GM12878 (cell line): ENCODE data around the gene ABL2. TPM values are rescaled to one million over a fixed set of nuclear protein-coding genes. Genes with fewer than 3 reads are reported as not detected.

Experiments used
- ATAC-seq: fragments of 200-7000 bp; cut with Tn5 transposase; 3 replicates; pipeline ENCODE4 v1.9.1; 2020; ENCODE audit warnings: mild to moderate bottlenecking, moderate library complexity
- BruUV-seq: library from RNA; stranded (reverse); fragments of 400-500 nt; replicated peaks from 2 replicates; lab custom pipeline; 2021; lab: Mats Ljungman, UMichigan
- CTCF ChIA-PET: fragments of 300-600 bp; sonication (Branson Sonifier 250); formaldehyde crosslinking; extraction: SDS; loops from one replicate; lab custom pipeline; 2021; ENCODE audit warnings: inconsistent platforms; lab: Yijun Ruan, JAX
- POLR2A ChIA-PET: fragments of 350-600 bp; formaldehyde crosslinking; extraction: SDS; loops from one replicate; lab custom pipeline; 2021; ENCODE audit warnings: inconsistent platforms; lab: Charles Lee
- RAD21 ChIA-PET: fragments of 300-600 bp; sonication (Branson Sonifier 250); formaldehyde crosslinking; loops from one replicate; lab custom pipeline; 2023; ENCODE audit warnings: antibody characterized with exemption; ENCODE audit not compliant: unreplicated experiment; lab: Charles Lee
- SMC1A ChIA-PET: fragments of 300-600 bp; sonication (Branson Sonifier 250); formaldehyde crosslinking; loops from one replicate; lab custom pipeline; 2023; ENCODE audit not compliant: unreplicated experiment, uncharacterized antibody; lab: Charles Lee
- DNase-seq: peaks from one replicate; pipeline ENCODE4 v3.0.0-alpha.2; 2011; ENCODE audit warnings: low read depth, low spot score
- FAIRE-seq: peaks from 3 replicates; lab custom pipeline; 2011; peaks lifted over from hg19 to GRCh38; lab: Jason Lieb, UNC
- H2AFZ ChIP-seq: 2 replicates; pipeline ENCODE4 v1.6.0; 2011; ENCODE audit warnings: low read depth, low read length, control low read depth; ENCODE audit not compliant: control insufficient read depth
- H3K27ac ChIP-seq: 2 replicates; pipeline ENCODE4 v1.5.1; 2011; ENCODE audit warnings: control low read depth; ENCODE audit not compliant: control insufficient read depth, insufficient read depth
- H3K27me3 ChIP-seq, 2 experiments: replicated peaks in 1 of 2; 2 replicates each; pipeline versions ENCODE4 v1.6.0 to v1.6.1; 2011; ENCODE audit warnings: low read length in 1 of 2; ENCODE audit not compliant: control insufficient read depth in 2 of 2, insufficient read depth in 2 of 2
- H3K36me3 ChIP-seq, 2 experiments: 2 replicates each; pipeline ENCODE4 v1.5.1; 2011; ENCODE audit warnings: low read length in 1 of 2; ENCODE audit not compliant: control insufficient read depth in 2 of 2, insufficient read depth in 2 of 2
- H3K4me1 ChIP-seq: 2 replicates; pipeline ENCODE4 v1.6.1; 2011; ENCODE audit warnings: mild to moderate bottlenecking, low read length, moderate library complexity, mixed read lengths; ENCODE audit not compliant: control insufficient read depth, insufficient read depth
- H3K4me2 ChIP-seq: 2 replicates; pipeline ENCODE4 v1.6.0; 2011; ENCODE audit warnings: control low read depth; ENCODE audit not compliant: control insufficient read depth, insufficient read depth
- H3K4me3 ChIP-seq: fragments of 200-600 bp; sonication (generic); 2 replicates; pipeline ENCODE4 v1.5.1; 2016
- H3K79me2 ChIP-seq: 2 replicates; pipeline ENCODE4 v1.6.0; 2011; ENCODE audit warnings: low read length; ENCODE audit not compliant: control insufficient read depth, insufficient read depth
- H3K9ac ChIP-seq: 2 replicates; pipeline ENCODE4 v1.8.0; 2011; ENCODE audit warnings: low read length, control low read depth, mixed read lengths; ENCODE audit not compliant: control insufficient read depth, insufficient read depth
- H3K9me3 ChIP-seq: replicated peaks from 3 replicates; pipeline ENCODE4 v1.5.1; 2011; ENCODE audit warnings: mild to moderate bottlenecking, low read length; ENCODE audit not compliant: control insufficient read depth, insufficient read depth
- H4K20me1 ChIP-seq: 2 replicates; pipeline ENCODE4 v1.6.0; 2011; ENCODE audit not compliant: control insufficient read depth, insufficient read depth
- BHLHE40 ChIP-seq, 2 experiments: fragments of 450-650 bp in 1 of 2; IDR thresholded peaks; 2 replicates each; pipeline ENCODE4 v1.6.1; 2011 to 2017; ENCODE audit warnings: low read depth in 2 of 2, borderline replicate concordance in 1 of 2, improper control_type of control experiment in 1 of 2, low read length in 1 of 2, mild to moderate bottlenecking in 1 of 2
- IKZF1 ChIP-seq: fragments of 450-650 bp; conservative IDR thresholded peaks from 2 replicates; pipeline ENCODE4 v1.6.1; 2017; ENCODE audit warnings: antibody characterized with exemption, mild to moderate bottlenecking
- NFXL1 ChIP-seq: fragments of 450-650 bp; IDR thresholded peaks from 2 replicates; pipeline ENCODE4 v1.6.1; 2017; ENCODE audit warnings: antibody characterized with exemption, mild to moderate bottlenecking, borderline replicate concordance
- NFYB ChIP-seq: IDR thresholded peaks from 2 replicates; pipeline ENCODE4 v1.6.1; 2011; ENCODE audit warnings: low read depth, mild to moderate bottlenecking, low read length, improper control_type of control experiment, moderate library complexity; ENCODE audit not compliant: insufficient read depth
- RFX5 ChIP-seq: IDR thresholded peaks from 2 replicates; pipeline ENCODE4 v1.6.1; 2011; ENCODE audit warnings: low read depth, low read length, improper control_type of control experiment
- SMARCA5 ChIP-seq: fragments of 450-650 bp; IDR thresholded peaks from 2 replicates; pipeline ENCODE4 v1.6.1; 2017; ENCODE audit warnings: mild to moderate bottlenecking
- SUZ12 ChIP-seq: fragments of 200-600 bp; sonication (generic); IDR thresholded peaks from one replicate; pipeline ENCODE4 v1.6.1; 2018; ENCODE audit warnings: antibody characterized with exemption, mild to moderate bottlenecking; ENCODE audit not compliant: unreplicated experiment
- WGBS: methylation state at CpG from one replicate; pipeline ENCODE4 v1.1.6; 2016; ENCODE audit warnings: low lambda C conversion rate; ENCODE audit not compliant: insufficient replicate concordance, insufficient coverage; ENCODE audit errors: missing lambda C conversion rate; 5-methylcytosine and 5-hydroxymethylcytosine counted together
- in situ Hi-C: fragments of 300-500 bp; cut with MboI; formaldehyde crosslinking; loops from 9 replicates; pipeline ENCODE4 v1.14.3; 2018; ENCODE audit warnings: mixed read lengths
- intact Hi-C: fragments of 100-400 bp; cut with micrococcal nuclease; formaldehyde crosslinking; loops from one replicate; pipeline ENCODE4 v1.14.2; 2022; ENCODE audit not compliant: unreplicated experiment
- polyA plus RNA-seq, 11 experiments: library from polyadenylated mRNA; depleted of rRNA in 4 of 11; unstranded in 6 of 11; stranded (reverse) in 5 of 11; fragments of >200 nt; fragmentation: Nextera tagmentation in 4 of 11; fragmentation: Illumina TruSeq in 1 of 11; extraction: Ambion mirVana in 4 of 11; extraction: Trizol in 1 of 11; gene quantifications; 1 replicate in 1 of 11; 2 replicates in 10 of 11; pipeline versions ENCODE4 v1.2.1 to v1.2.3, GENCODE V29; 2011 to 2016; ENCODE audit warnings: inconsistent platforms in 2 of 11, missing spikeins in 2 of 11, low read depth in 1 of 11
- total RNA-seq, 4 experiments: library from RNA; depleted of rRNA in 3 of 4; stranded (reverse); fragments of >200 nt in 3 of 4; fragmentation: Illumina TruSeq in 1 of 4; extraction: Trizol in 1 of 4; gene quantifications; 2 replicates each; pipeline versions ENCODE4 v1.2.1 to v1.2.3, GENCODE V29; 2013 to 2021
- TF ChIP-seq, protein P1 (sequence below): fragments of 450-650 bp; IDR thresholded peaks from 2 replicates; pipeline ENCODE4 v1.6.1; 2017; ENCODE audit warnings: mild to moderate bottlenecking
- TF ChIP-seq, protein P2 (sequence below): fragments of 450-650 bp; formaldehyde crosslinking; IDR thresholded peaks from 2 replicates; pipeline ENCODE4 v1.5.0; 2022; ENCODE audit warnings: mild to moderate bottlenecking, missing genetic modification characterization
- TF ChIP-seq, protein P3 (sequence below): IDR thresholded peaks from 2 replicates; pipeline ENCODE4 v1.6.1; 2012; ENCODE audit warnings: mild to moderate bottlenecking, low read depth, low read length

The ABL2 gene
- total and polyA plus RNA-seq, 10 of the 15 experiments (the other 5 are each of a cell fraction or from before 2014, with no cell fraction given) = 0.57 to 9.4 (median 3.6) TPM

DNA sequence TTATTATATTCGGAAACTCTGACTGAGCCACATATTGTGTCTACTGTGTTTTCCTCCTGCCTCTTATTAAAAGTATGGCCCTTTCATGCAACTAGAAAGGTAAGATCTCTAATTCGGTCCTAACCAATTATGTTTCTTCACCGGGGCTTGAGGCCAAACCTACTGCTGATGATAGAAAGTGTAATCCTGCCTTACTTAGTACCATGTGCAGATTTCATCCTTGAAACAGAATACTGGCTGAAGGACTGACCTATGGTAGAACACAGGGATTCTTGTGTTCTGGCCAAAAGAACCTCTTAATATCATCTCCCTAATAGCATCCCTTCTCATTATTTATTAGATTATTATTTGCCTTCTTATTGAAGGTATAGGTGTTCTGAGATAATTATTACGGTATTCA is 75.0 kb downstream of the ABL2 start:
- POLR2A ChIA-PET = interaction anchor here (1.1 to 1.3 kb wide), 2 partner anchors 13 to 59 kb away, joined by 3 read pairs; no protein-coding TSS in a partner anchor
- over 99% methylated on average over 4 of the region's 4 CpGs for WGBS
- RAD21 ChIA-PET = no interaction called here

More for the DNA sequence above, 75.0 kb downstream of the ABL2 start:
- Histone ChIP-seq H2AFZ (no peak overlapping the region), H3K4me2 (no peak overlapping the region), H3K9me3 (peaks cover 3% of the 10 kb centered on the region), H3K9ac (no peak overlapping the region), H3K27me3 (no peaks in the 10 kb centered on the region), H3K4me1 (no peaks in the 10 kb centered on the region), H4K20me1 (no peaks in the 10 kb centered on the region), H3K79me2 (no peaks in the 10 kb centered on the region; the same call in 1 of the 2 replicates), H3K36me3 (no peaks in the 10 kb centered on the region), H3K4me3 (no peak overlapping the region), H3K27ac (no peak overlapping the region)
- no peak for ATAC-seq
- no peak for FAIRE-seq
- CTCF ChIA-PET = interaction anchor here (0.6 to 2.4 kb wide), 5 partner anchors 8 to 33 kb away, joined by 3 to 8 read pairs (median 4); no protein-coding TSS in a partner anchor
- intact Hi-C loops (no loop called here), in situ Hi-C loops (no loop called here)
- no TSS peak for BruUV-seq
- no peak for DNase-seq
- SMC1A ChIA-PET = interaction anchor here (0.9 to 1.3 kb wide), 2 partner anchors 12 to 28 kb away, joined by 3 to 6 read pairs; no protein-coding TSS in a partner anchor
- TF ChIP-seq BHLHE40 (IDR thresholded peaks at IDR 0.05; ENCODE audit: borderline replicate concordance in 1 of 2, low read depth in 2 of 2, low read length in 1 of 2) (no peak), NFYB (no peak), RFX5 (no peak), SMARCA5 (no peak), NFXL1 (no peak), SUZ12 (no peak), IKZF1 (no peak)
- TF ChIP-seq, protein P1, sequence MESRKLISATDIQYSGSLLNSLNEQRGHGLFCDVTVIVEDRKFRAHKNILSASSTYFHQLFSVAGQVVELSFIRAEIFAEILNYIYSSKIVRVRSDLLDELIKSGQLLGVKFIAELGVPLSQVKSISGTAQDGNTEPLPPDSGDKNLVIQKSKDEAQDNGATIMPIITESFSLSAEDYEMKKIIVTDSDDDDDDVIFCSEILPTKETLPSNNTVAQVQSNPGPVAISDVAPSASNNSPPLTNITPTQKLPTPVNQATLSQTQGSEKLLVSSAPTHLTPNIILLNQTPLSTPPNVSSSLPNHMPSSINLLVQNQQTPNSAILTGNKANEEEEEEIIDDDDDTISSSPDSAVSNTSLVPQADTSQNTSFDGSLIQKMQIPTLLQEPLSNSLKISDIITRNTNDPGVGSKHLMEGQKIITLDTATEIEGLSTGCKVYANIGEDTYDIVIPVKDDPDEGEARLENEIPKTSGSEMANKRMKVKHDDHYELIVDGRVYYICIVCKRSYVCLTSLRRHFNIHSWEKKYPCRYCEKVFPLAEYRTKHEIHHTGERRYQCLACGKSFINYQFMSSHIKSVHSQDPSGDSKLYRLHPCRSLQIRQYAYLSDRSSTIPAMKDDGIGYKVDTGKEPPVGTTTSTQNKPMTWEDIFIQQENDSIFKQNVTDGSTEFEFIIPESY = no peak
- TF ChIP-seq, protein P2, sequence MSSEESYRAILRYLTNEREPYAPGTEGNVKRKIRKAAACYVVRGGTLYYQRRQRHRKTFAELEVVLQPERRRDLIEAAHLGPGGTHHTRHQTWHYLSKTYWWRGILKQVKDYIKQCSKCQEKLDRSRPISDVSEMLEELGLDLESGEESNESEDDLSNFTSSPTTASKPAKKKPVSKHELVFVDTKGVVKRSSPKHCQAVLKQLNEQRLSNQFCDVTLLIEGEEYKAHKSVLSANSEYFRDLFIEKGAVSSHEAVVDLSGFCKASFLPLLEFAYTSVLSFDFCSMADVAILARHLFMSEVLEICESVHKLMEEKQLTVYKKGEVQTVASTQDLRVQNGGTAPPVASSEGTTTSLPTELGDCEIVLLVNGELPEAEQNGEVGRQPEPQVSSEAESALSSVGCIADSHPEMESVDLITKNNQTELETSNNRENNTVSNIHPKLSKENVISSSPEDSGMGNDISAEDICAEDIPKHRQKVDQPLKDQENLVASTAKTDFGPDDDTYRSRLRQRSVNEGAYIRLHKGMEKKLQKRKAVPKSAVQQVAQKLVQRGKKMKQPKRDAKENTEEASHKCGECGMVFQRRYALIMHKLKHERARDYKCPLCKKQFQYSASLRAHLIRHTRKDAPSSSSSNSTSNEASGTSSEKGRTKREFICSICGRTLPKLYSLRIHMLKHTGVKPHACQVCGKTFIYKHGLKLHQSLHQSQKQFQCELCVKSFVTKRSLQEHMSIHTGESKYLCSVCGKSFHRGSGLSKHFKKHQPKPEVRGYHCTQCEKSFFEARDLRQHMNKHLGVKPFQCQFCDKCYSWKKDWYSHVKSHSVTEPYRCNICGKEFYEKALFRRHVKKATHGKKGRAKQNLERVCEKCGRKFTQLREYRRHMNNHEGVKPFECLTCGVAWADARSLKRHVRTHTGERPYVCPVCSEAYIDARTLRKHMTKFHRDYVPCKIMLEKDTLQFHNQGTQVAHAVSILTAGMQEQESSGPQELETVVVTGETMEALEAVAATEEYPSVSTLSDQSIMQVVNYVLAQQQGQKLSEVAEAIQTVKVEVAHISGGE (CRISPR knock-in tag) = no peak
- TF ChIP-seq, protein P3, sequence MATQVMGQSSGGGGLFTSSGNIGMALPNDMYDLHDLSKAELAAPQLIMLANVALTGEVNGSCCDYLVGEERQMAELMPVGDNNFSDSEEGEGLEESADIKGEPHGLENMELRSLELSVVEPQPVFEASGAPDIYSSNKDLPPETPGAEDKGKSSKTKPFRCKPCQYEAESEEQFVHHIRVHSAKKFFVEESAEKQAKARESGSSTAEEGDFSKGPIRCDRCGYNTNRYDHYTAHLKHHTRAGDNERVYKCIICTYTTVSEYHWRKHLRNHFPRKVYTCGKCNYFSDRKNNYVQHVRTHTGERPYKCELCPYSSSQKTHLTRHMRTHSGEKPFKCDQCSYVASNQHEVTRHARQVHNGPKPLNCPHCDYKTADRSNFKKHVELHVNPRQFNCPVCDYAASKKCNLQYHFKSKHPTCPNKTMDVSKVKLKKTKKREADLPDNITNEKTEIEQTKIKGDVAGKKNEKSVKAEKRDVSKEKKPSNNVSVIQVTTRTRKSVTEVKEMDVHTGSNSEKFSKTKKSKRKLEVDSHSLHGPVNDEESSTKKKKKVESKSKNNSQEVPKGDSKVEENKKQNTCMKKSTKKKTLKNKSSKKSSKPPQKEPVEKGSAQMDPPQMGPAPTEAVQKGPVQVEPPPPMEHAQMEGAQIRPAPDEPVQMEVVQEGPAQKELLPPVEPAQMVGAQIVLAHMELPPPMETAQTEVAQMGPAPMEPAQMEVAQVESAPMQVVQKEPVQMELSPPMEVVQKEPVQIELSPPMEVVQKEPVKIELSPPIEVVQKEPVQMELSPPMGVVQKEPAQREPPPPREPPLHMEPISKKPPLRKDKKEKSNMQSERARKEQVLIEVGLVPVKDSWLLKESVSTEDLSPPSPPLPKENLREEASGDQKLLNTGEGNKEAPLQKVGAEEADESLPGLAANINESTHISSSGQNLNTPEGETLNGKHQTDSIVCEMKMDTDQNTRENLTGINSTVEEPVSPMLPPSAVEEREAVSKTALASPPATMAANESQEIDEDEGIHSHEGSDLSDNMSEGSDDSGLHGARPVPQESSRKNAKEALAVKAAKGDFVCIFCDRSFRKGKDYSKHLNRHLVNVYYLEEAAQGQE = no peak
